SU-DHL-6 (cell line): ENCODE data around the gene NME7.

Source experiments
- EZH2phosphoT487 ChIP-seq: fragments of 200-600 bp; sonication (generic), shearing (Covaris generic); conservative IDR thresholded peaks from 2 replicates; pipeline ENCODE4 v1.6.1; 2018; ENCODE audit warnings: mild to moderate bottlenecking, antibody characterized with exemption, low read length, moderate library complexity, mixed read lengths
- TF ChIP-seq, protein P1 (sequence below): fragments of 200-600 bp; sonication (generic); IDR thresholded peaks from one replicate; pipeline ENCODE4 v1.5.1; 2017; ENCODE audit warnings: antibody characterized with exemption, mild to moderate bottlenecking, low read length, moderate library complexity; ENCODE audit not compliant: insufficient read depth, poor library complexity, severe bottlenecking

DNA sequence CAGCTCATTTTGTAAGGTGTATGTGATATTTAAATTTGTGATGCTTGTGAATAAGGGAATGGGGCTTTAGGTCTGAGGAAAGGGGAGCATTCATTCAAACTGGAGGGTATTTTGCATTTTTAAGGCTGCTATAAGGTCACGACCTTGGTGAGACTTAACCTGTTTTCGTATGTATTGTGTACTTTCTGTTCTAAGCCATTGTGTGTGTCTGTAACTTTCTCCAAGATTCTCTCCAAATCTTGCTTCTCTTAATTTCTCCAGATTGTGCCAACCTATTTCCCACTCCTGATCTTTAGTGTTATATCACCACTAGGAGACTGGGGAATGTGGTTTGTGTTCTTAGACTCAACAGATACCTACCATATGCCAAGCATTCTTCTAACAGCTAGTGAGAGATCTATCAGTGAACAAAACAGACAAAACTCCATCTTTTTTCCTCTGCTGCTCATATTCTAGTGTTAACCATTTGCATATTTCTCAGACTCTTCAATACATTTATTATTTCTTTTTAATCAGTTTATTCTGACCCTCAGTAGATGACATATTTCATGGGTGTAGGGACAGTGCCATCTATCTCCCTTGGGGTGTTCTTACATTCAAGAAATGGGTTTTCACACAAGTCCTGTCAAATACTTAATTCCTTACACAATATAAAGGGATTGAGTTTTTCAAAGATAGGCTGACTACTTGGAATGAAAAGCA lies 233.6 kb downstream of the NME7 start:
- TF ChIP-seq, protein P1, sequence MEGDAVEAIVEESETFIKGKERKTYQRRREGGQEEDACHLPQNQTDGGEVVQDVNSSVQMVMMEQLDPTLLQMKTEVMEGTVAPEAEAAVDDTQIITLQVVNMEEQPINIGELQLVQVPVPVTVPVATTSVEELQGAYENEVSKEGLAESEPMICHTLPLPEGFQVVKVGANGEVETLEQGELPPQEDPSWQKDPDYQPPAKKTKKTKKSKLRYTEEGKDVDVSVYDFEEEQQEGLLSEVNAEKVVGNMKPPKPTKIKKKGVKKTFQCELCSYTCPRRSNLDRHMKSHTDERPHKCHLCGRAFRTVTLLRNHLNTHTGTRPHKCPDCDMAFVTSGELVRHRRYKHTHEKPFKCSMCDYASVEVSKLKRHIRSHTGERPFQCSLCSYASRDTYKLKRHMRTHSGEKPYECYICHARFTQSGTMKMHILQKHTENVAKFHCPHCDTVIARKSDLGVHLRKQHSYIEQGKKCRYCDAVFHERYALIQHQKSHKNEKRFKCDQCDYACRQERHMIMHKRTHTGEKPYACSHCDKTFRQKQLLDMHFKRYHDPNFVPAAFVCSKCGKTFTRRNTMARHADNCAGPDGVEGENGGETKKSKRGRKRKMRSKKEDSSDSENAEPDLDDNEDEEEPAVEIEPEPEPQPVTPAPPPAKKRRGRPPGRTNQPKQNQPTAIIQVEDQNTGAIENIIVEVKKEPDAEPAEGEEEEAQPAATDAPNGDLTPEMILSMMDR: no peak
- TF ChIP-seq EZH2phosphoT487: no peak
